ENCODE measurements around the gene GATA1.
"Not testable (repeated sequence)": the region's sequence is repeated elsewhere in the genome, so short reads cannot be mapped to it uniquely, and the experiment has no call there.

Gene GATA1

GRCh38 chrX:48818098-48818497, 31.7 kb downstream of the GATA1 start:
- no peaks in the 10 kb centered on the region for H3F3A ChIP-seq (ENCODE audit: insufficient read depth, low read length)
- DNase-seq = no peak
- H3K27ac ChIP-seq (ENCODE audit: low read length) = no peak overlapping the region
- no peak overlapping the region for H3K4me3 ChIP-seq (ENCODE audit: low read length)
- H3K79me2 ChIP-seq (ENCODE audit: low read length) = no peaks in the 10 kb centered on the region
- H3K9ac ChIP-seq (ENCODE audit: low read length) = no peak overlapping the region
- H3K9me3 ChIP-seq (replicated peaks; ENCODE audit: insufficient read depth, low read length) = no peaks in the 10 kb centered on the region
- H2AFZ ChIP-seq (ENCODE audit: low read length) = no peak overlapping the region
- no peaks in the 10 kb centered on the region for H3K4me1 ChIP-seq (ENCODE audit: low read length)
- no peaks in the 10 kb centered on the region for H3K27me3 ChIP-seq (replicated peaks; ENCODE audit: insufficient read depth, low read length)
- H3K4me2 ChIP-seq (ENCODE audit: low read depth, low read length) = no peak overlapping the region
- TF ChIP-seq CTCF (IDR thresholded peaks at IDR 0.05; ENCODE audit: low read length) = no peak
- no peaks in the 10 kb centered on the region for H3K36me3 ChIP-seq (replicated peaks; ENCODE audit: insufficient read depth, low read length)
- H3K9me2 ChIP-seq (replicated peaks; ENCODE audit: insufficient read depth, low read length) = no peaks in the 10 kb centered on the region
- no peaks in the 10 kb centered on the region for H4K20me1 ChIP-seq (ENCODE audit: insufficient read depth, low read length)

DNA sequence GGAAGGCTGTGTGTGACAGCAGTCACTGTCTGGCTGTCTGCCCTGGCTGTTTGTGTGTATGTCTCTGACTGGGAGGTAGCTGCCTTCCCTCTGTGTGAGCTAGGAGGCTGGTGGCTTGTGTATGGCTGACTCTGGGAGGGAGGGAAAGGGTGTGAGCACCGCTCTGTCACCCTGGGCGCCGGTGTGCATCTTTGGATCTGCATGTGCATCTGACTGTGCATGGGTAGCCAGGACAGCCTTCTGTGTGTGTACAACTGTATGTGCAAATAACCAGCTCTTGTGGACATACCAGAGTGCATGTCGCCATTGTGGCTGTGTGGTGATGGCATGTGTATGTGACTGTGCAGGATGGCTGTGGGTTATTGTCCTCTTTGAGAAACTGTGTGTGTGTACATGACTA, 32.5 kb downstream of the GATA1 start:
- Histone ChIP-seq H3K9ac (ENCODE audit: low read length) (no peak overlapping the region), H3K4me1 (ENCODE audit: low read length) (no peaks in the 10 kb centered on the region), H2AFZ (ENCODE audit: low read length) (no peak overlapping the region), H3K27me3 (replicated peaks; ENCODE audit: insufficient read depth, low read length) (no peaks in the 10 kb centered on the region), H3K9me2 (replicated peaks; ENCODE audit: insufficient read depth, low read length) (no peaks in the 10 kb centered on the region), H3F3A (ENCODE audit: insufficient read depth, low read length) (no peaks in the 10 kb centered on the region), H3K79me2 (ENCODE audit: low read length) (no peaks in the 10 kb centered on the region), H3K36me3 (replicated peaks; ENCODE audit: insufficient read depth, low read length) (no peaks in the 10 kb centered on the region), H3K9me3 (replicated peaks; ENCODE audit: insufficient read depth, low read length) (no peaks in the 10 kb centered on the region), H3K4me2 (ENCODE audit: low read depth, low read length) (no peak overlapping the region), H4K20me1 (ENCODE audit: insufficient read depth, low read length) (no peaks in the 10 kb centered on the region), H3K27ac (ENCODE audit: low read length) (no peak overlapping the region), H3K4me3 (ENCODE audit: low read length) (no peak overlapping the region)
- TF ChIP-seq EZH2phosphoT487 (IDR thresholded peaks at IDR 0.05; ENCODE audit: low read length) (no peak), CTCF (IDR thresholded peaks at IDR 0.05; ENCODE audit: low read length) (no peak), EZH2 (optimal IDR thresholded peaks at IDR 0.05; ENCODE audit: low read depth, low read length) (no peak)
- no peak for DNase-seq

DNA sequence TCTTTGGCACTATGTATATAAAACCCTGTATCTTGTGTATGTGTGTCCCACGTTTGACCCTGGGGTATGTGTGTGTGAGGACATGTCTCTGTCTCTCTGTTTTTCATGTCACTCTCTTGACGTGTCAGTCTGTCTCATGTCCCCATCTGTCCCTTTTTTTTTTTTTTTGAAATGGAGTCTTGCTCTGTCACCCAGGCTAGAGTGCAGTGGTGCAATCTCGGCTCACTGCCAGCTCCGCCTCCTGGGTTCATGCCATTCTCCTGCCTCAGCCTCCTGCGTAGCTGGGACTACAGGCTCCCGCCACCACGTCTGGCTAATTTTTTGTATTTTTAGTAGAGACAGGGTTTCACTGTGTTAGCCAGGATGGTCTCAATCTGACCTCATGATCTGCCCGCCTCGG, 33.0 kb downstream of the GATA1 start:
- H3K27ac ChIP-seq (ENCODE audit: low read length); H3K9me3 ChIP-seq (replicated peaks; ENCODE audit: insufficient read depth, low read length); H2AFZ ChIP-seq (ENCODE audit: low read length); H4K20me1 ChIP-seq (ENCODE audit: insufficient read depth, low read length); H3K27me3 ChIP-seq (replicated peaks; ENCODE audit: insufficient read depth, low read length); H3K9me2 ChIP-seq (replicated peaks; ENCODE audit: insufficient read depth, low read length); H3K79me2 ChIP-seq (ENCODE audit: low read length); H3K9ac ChIP-seq (ENCODE audit: low read length); DNase-seq; H3F3A ChIP-seq (ENCODE audit: insufficient read depth, low read length); H3K4me2 ChIP-seq (ENCODE audit: low read depth, low read length); H3K4me1 ChIP-seq (ENCODE audit: low read length); H3K4me3 ChIP-seq (ENCODE audit: low read length); H3K36me3 ChIP-seq (replicated peaks; ENCODE audit: insufficient read depth, low read length): not testable (repeated sequence)

DNA sequence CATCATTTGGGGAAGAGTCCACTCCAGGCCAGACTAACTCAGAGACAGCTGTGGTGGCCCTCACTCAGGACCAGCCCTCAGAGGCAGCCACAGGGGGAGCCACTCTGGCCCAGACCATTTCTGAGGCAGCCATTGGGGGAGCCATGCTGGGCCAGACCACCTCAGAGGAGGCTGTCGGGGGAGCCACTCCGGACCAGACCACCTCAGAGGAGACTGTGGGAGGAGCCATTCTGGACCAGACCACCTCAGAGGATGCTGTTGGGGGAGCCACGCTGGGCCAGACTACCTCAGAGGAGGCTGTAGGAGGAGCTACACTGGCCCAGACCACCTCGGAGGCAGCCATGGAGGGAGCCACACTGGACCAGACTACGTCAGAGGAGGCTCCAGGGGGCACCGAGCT, 36.7 kb downstream of the GATA1 start:
- H3K4me3 ChIP-seq (ENCODE audit: low read length) = no peak overlapping the region
- H3F3A ChIP-seq (ENCODE audit: insufficient read depth, low read length) = no peaks in the 10 kb centered on the region
- no peak overlapping the region for H3K27ac ChIP-seq (ENCODE audit: low read length)
- no peaks in the 10 kb centered on the region for H4K20me1 ChIP-seq (ENCODE audit: insufficient read depth, low read length)
- H3K36me3 ChIP-seq (replicated peaks; ENCODE audit: insufficient read depth, low read length) = no peaks in the 10 kb centered on the region
- no peaks in the 10 kb centered on the region for H3K9me2 ChIP-seq (replicated peaks; ENCODE audit: insufficient read depth, low read length)
- no peak overlapping the region for H2AFZ ChIP-seq (ENCODE audit: low read length)
- H3K4me2 ChIP-seq (ENCODE audit: low read depth, low read length) = no peak overlapping the region
- no peaks in the 10 kb centered on the region for H3K27me3 ChIP-seq (replicated peaks; ENCODE audit: insufficient read depth, low read length)
- TF ChIP-seq CTCF (IDR thresholded peaks at IDR 0.05; ENCODE audit: low read length) = no peak
- TF ChIP-seq EZH2 (optimal IDR thresholded peaks at IDR 0.05; ENCODE audit: low read depth, low read length) = no peak
- no peak for TF ChIP-seq EZH2phosphoT487 (IDR thresholded peaks at IDR 0.05; ENCODE audit: low read length)
- no peaks in the 10 kb centered on the region for H3K4me1 ChIP-seq (ENCODE audit: low read length)
- H3K9ac ChIP-seq (ENCODE audit: low read length) = no peak overlapping the region
- no peak for DNase-seq
- no peaks in the 10 kb centered on the region for H3K79me2 ChIP-seq (ENCODE audit: low read length)
- no peaks in the 10 kb centered on the region for H3K9me3 ChIP-seq (replicated peaks; ENCODE audit: insufficient read depth, low read length)
